ENCODE results near the gene PTPN6.
"Not testable (repeated sequence)": the region's sequence is repeated elsewhere in the genome, so short reads cannot be mapped to it uniquely, and the experiment has no call there.

The PTPN6 gene

GRCh38 chr12:6950811-6951540, at the start of gene PTPN6:
Gene PTPN6 (plus strand): TSS chr12:6951356. CDS start chr12:6951513, 157 bp downstream.
- peak; percentile 68 for DNase-seq

DNA sequence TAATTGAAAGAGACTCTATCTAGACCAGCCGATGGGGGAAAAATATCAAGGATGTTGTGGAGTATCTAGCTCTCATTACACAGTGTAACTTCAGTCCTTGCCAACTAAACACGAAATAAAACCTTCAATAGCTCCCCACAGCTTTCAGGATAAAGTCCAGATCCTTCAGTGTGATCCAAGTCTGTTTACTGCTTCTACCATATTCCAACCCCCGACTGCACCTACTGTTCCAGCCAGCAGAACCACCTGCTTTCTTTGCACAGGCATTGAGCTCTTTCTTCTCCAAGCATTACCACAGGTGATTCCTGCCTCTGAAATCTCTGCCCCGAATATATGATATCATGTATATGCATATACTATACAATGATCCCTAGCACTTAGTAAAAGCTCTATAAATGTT, 48.7 kb upstream of the PTPN6 start:
- DNase-seq, result no peak

DNA sequence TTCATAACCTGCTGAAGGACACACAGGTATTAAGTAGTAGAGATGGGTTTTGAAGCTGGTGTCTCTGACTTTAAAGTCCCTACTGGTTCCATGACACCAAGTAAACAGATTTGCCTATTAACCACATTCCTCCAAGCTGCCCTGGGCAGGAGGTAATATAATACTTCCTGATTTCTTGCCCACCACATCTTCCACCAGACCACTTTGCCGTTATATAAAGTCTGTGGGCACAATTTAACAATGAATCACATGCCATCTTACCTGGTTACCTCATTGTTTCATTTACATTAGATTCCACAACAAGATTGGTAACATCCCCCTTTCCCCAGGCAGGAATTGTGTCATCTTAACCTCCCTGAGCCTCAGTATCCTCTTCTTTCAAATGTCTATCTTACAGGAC, 47.4 kb upstream of the PTPN6 start:
- no peak for DNase-seq

GRCh38 chr12:6904280-6905276, 46.6 kb upstream of the PTPN6 start, which contains the start of gene LRRC23:
Gene LRRC23 (plus strand): TSS chr12:6904822. CDS start chr12:6905634, 812 bp downstream.
- DNase-seq, result peak; percentile 99

GRCh38 chr12:6905414-6906040, 45.6 kb upstream of the PTPN6 start:
- DNase-seq, result no peak

- DNase-seq, result not testable (repeated sequence)
These were observed 43.0 kb upstream of the PTPN6 start for GRCh38 chr12:6908141-6908540.

- DNase-seq, result no peak
These were observed 41.6 kb upstream of the PTPN6 start for GRCh38 chr12:6909421-6910145.

- DNase-seq, result no peak
These were observed 38.8 kb upstream of the PTPN6 start for GRCh38 chr12:6912164-6912935.

- peak; percentile 88 for DNase-seq
These were observed 36.8 kb upstream of the PTPN6 start, which contains the start of gene ENO2 for GRCh38 chr12:6914246-6914946. Gene ENO2 (plus strand): TSS chr12:6914580. CDS start chr12:6915833, 1,253 bp downstream.

DNA sequence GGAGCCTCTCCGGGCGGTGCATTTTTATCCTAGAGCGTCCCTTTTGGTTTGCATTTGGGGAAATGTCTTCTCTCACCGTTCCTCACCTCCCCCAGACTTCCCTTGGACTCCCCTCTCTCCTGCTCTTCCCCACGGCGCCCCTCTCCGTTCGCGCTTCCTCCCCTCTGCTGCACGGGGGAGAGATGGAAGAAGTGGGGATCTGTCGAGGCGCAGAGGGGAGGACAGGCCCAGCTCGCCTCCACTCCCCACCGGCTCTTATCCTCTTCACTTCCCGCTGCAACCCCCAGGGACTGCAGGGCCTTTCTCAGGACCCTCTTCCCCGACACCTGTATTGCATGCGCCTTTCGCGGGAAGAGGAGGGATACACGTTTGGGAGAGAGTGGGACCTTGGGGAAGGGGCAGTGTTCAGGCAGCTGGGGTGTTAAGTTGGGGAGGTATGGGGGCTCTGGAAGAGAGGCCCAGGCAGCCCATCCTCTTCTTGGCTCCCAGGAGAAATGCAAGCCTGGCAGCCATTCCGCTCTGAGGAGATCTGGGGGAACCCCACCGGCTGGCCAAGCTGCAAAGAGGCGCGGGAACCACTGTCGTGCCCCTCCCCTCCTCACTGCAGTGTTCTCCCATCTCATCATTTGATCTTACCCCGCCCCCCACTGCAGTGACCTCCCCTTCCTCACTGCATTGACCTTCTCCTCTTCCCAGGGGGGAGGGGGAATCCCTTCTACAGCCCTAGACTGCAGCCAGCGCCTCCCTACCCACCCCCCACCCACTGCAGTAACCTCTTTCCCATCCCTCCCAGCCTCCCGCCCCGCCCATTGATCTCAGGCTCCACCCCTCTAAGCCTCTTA, 36.0 kb upstream of the PTPN6 start:
- no peak for DNase-seq

DNA sequence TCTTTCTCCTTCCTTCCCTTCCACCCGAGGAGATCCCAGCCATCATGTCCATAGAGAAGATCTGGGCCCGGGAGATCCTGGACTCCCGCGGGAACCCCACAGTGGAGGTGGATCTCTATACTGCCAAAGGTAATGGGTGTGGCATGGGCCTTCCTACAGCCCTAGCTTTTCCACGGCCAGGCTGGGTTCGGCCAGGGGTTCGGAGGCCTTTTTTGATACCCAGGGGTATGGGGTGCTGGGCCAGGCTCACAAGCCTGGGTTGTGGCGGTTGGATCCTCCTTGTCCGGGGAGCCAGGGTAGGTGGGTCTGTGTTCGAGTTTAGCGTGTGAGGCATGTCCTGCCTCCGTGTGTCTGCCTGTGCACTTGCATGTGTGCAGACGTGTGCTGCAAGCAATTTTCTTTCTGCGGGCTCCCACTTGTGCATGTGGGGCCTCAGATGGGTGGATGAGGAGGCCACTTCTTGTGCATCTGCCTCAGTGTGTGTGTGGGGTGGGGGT, 35.3 kb upstream of the PTPN6 start:
- no peak for DNase-seq

DNA sequence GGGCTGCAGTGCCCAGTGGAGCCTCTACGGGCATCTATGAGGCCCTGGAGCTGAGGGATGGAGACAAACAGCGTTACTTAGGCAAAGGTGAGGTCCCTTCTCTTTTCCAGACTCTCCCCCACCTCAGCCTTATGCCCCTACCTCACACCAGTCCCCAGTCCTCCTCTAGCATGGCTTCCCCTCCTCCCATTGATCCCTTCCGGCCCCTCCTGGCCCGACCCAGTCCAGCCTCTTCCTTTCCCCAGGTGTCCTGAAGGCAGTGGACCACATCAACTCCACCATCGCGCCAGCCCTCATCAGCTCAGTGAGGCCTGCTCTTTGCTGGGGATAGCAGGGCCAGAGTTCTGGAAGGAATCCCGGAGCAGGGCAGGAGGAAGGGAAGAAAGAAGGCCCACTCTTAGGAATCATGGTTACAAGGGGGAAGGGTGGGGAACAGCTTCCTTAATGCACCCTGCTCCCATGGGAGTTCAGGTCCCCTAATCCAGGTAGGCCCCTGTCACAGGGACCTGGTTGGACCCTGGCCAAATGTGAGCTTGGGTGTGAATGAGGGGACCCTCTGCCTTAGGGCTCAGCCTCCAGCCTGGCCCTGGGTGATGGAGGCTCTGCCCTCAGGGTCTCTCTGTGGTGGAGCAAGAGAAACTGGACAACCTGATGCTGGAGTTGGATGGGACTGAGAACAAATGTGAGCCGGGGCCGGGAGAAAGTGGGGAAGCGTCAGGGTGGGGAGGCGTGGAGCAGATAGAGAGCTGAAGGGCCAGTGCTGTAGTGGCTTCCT, 34.5 kb upstream of the PTPN6 start:
- no peak for DNase-seq

GRCh38 chr12:6917491-6918231, 33.5 kb upstream of the PTPN6 start:
- DNase-seq, result no peak

DNA sequence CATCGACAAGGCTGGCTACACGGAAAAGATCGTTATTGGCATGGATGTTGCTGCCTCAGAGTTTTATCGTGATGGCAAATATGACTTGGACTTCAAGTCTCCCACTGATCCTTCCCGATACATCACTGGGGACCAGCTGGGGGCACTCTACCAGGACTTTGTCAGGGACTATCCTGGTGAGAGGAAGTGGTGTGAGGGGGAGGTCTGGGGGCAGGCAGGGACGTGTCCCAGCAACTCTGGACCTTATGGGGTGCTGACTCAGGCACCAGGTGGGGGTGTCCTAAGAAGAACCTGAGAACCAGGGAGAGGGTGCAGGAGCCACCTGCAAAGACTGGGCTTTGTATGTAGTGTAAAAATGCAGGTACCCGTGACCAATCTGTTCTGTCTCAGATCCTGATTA, 31.6 kb upstream of the PTPN6 start:
- no peak for DNase-seq

DNA sequence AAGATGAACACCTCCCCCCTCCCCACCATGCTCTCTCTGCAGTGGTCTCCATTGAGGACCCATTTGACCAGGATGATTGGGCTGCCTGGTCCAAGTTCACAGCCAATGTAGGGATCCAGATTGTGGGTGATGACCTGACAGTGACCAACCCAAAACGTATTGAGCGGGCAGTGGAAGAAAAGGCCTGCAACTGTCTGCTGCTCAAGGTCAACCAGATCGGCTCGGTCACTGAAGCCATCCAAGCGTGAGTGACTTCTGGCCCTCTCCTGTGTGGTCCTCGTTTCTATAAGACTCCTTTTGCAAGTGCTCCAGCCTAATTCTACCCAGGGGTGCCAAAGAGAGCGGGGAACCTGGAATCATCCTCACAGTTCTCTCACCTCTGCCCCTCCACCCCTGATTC, 29.6 kb upstream of the PTPN6 start:
- no peak for DNase-seq

DNA sequence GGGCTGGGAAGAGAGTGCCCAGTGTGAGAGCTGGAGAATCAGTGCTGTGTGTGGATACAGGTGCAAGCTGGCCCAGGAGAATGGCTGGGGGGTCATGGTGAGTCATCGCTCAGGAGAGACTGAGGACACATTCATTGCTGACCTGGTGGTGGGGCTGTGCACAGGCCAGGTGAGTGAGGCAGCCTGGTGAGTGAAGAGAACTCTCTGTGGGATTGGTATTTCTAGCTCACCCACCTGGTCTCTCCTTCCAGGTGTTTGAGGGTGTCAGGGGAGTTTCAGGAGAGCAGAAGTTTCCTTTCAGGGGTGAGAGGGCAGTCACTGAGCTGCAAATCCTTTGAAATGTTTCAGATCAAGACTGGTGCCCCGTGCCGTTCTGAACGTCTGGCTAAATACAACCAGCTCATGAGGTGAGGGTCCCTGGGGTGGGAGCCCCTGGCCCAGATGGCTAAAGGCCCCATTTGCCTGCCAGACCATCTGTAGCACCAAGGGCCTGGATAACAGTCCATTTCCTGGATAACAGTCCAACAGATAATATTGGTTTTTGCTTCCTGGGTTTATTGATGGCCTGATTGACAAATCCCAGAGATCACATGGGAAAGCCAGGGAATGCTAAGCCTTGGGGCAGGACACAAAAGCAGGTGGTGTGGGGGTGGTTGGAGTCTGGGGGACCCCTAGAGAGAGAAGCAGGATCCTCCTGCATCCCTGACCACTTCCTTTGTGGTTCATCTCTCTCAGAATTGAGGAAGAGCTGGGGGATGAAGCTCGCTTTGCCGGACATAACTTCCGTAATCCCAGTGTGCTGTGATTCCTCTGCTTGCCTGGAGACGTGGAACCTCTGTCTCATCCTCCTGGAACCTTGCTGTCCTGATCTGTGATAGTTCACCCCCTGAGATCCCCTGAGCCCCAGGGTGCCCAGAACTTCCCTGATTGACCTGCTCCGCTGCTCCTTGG, 28.9 kb upstream of the PTPN6 start:
- DNase-seq, result no peak

Measured in CD4-positive, alpha-beta T cell treated with Interleukin-10 for 1 hour (primary cell).